GM19240 (cell line): ENCODE results near the gene TRIM56.
"Not testable (repeated sequence)": the region's sequence is repeated elsewhere in the genome, so short reads cannot be mapped to it uniquely, and the experiment has no call there.

ENCODE experiments used
- DNase-seq: peaks from one replicate; pipeline ENCODE4 v3.0.0; 2011; ENCODE audit warnings: low spot score; ENCODE audit not compliant: insufficient read length

The TRIM56 gene, protein sequence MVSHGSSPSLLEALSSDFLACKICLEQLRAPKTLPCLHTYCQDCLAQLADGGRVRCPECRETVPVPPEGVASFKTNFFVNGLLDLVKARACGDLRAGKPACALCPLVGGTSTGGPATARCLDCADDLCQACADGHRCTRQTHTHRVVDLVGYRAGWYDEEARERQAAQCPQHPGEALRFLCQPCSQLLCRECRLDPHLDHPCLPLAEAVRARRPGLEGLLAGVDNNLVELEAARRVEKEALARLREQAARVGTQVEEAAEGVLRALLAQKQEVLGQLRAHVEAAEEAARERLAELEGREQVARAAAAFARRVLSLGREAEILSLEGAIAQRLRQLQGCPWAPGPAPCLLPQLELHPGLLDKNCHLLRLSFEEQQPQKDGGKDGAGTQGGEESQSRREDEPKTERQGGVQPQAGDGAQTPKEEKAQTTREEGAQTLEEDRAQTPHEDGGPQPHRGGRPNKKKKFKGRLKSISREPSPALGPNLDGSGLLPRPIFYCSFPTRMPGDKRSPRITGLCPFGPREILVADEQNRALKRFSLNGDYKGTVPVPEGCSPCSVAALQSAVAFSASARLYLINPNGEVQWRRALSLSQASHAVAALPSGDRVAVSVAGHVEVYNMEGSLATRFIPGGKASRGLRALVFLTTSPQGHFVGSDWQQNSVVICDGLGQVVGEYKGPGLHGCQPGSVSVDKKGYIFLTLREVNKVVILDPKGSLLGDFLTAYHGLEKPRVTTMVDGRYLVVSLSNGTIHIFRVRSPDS

DNA sequence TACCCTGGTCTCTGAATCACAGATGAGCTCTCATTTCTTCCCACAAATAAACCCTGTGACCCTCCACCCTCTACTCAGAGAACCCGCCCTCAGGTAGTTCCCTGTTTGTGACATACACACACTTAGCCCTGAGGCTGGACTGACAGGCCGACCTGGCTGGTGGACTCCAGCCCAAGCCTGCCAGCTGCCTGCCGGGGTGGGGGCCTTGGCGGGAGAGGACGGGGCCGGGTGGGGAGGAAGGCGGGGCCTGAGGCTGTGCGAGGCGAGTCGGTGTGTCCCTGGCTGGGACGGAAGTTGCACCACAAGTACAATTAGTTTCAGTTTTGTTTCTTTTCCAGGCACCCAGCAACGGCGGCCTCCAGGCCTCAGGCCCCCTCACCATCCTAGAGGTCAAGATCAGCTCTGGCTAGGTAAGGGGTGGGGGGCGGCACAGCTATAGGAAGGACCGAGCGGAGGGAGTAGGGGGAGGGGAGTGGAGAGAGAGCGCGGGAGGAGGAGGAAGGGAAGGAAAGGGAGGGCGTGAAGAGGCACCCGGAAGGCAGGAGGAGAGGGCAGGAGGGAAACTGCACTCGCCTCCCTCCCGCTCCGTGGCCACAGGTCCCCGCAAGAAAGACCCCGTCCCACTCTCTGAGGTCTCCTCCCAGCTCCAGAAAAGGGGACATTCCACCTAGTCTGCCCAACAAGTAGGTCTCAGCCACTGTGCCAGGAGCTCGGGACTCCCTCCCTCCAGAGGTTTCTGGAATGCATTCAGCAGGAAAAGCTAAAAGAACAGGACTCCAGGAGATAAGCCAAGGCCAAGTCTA, at the start of gene TRIM56:
Gene TRIM56, plus strand, starts transcription at position 320 of the 803 bp plus-strand sequence. CDS start 1,832 bp downstream, outside the sequence.
- DNase-seq, result peak; percentile 96

DNA sequence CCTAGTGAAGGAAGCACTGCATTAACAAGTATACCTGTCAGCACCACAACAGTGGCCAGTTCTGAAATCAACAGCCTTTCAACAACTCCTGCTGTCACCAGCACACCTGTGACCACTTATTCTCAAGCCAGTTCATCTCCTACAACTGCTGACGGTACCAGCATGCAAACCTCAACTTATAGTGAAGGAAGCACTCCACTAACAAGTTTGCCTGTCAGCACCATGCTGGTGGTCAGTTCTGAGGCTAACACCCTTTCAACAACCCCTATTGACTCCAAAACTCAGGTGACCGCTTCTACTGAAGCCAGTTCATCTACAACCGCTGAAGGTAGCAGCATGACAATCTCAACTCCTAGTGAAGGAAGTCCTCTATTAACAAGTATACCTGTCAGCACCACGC, 49.3 kb upstream of the TRIM56 start:
- no peak for DNase-seq

DNA sequence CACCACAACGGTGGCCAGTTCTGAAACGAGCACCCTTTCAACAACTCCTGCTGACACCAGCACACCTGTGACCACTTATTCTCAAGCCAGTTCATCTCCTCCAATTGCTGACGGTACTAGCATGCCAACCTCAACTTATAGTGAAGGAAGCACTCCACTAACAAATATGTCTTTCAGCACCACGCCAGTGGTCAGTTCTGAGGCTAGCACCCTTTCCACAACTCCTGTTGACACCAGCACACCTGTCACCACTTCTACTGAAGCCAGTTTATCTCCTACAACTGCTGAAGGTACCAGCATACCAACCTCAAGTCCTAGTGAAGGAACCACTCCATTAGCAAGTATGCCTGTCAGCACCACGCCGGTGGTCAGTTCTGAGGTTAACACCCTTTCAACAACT, 44.0 kb upstream of the TRIM56 start:
- DNase-seq, result not testable (repeated sequence)

DNA sequence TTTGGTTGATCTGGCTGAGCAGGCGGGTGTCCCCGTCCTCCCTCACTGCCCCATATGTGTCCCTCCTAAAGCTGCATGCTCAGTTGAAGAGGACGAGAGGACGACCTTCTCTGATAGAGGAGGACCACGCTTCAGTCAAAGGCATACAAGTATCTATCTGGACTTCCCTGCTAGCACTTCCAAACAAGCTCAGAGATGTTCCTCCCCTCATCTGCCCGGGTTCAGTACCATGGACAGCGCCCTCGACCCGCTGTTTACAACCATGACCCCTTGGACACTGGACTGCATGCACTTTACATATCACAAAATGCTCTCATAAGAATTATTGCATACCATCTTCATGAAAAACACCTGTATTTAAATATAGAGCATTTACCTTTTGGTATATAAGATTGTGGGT, 26.9 kb upstream of the TRIM56 start:
- peak; percentile 35 for DNase-seq

DNA sequence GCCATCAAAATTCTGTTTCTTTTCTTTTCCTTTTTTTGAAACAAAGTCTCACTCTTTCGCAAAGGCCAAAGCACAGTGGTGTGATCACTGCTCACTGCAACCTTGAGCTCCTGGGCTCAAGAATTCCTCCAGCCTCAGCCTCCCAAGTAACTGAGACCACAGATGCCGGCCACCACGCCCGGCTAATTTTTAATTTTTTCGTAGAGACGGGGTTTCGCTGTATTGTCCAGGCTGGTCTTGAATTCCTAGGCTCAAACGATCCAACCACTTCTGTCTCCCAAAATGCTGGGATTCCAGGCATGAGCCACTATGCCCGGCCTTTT, 25.7 kb upstream of the TRIM56 start:
- no peak for DNase-seq

DNA sequence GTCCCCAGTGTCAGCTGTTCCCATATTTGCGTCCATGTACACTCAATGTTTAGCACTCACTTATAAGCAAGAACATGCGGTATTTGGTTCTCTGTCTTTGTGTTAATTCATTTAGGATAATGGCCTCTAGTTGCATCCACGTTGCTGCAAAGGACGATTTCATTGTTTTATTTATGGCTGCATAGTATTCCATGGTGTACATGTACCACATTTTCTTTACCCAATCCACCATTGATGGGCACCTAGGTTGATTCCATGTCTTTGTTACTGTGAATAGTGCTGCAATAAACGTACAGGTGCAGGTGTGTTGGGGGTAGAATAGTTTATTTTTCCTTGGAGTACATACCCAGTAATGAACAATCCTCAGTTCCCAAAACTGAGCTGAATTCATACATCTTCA, 24.3 kb upstream of the TRIM56 start:
- DNase-seq, result no peak

DNA sequence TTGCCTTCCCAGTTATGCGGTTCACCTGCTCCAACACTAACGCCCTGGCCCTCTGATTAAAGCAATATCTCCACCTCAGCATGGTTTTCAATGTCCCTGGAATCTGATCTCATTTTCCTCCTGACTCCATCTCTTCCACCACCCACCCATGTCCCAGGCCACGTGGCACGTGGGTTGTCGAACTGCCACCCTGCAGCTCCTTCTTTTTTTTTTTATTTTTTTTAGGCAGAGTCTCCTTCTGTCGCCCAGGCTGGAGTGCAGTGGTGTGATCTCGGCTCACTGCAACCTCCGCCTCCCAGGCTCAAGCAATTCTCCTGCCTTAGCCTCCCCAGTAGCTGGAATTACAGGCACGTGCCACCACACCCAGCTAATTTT, 21.1 kb upstream of the TRIM56 start:
- not testable (repeated sequence) for DNase-seq

DNA sequence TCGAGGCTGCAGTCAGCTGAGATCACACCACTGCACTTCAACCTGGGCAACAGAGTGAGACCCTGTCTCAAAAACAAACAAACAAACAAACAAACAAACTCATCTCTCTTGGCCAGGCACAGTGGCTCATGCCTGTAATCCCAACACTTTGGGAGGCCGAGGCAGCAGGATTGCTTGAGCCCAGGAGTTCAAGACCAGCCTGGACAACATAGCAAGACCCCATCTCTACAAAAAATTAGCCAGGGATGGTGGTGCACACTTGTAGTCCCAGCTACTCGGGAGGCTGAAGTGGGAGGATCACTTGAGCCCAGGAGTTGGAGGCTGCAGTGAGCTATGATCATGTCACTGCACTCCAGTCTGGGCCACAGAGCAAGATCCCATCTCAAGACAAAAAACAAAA, 20.1 kb upstream of the TRIM56 start:
- DNase-seq, result not testable (repeated sequence)

DNA sequence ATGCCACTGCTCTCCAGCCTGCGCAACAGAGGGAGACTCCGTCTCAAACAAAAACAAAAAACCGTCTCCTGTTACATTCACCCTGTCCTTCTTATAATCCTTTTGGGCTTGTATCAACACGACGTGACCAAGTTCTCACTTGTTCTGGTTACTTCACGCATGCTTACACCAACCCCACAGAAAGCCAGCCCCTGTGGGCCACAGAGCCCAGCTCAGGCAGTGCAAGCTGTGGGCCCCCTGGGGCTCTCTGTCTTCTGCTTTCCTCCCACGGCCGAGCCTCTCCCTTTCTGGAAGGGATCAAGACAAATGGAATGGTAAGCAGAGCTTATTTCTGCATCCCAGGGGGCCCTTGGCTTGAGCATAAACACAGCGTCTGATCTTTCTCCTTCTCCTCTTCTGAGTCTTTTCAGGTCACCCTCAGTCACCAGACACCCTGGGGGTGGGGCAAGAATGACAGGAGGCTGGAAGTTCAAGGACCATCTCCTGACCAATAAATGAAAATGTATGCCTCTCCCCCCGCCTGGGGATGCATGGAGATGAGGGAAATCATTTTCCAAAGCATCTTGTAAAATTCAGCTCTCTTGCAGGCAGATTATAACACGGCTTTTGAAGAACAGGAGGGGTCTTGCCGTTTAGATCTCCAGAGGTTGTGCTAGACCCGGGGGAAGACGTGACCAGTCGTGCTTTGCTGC, 19.0 kb upstream of the TRIM56 start:
- DNase-seq, result no peak

DNA sequence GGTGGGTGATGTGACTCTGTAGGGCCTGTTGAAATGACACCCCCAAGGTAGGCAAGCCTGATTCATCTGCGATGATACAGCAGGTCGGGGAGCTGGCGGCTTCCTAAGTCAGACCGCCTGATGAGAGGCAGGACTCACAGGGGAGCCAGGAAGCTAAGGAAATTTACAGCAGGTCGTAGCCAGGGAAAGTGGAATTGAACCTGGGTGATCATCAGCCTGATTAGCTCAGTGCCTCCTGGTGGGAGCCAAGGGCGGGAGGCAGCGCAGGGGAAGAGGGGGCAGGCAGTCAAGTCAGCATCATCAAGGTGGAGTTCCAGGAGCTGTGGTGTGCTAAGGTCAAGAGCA, 18.5 kb upstream of the TRIM56 start:
- DNase-seq, result no peak

DNA sequence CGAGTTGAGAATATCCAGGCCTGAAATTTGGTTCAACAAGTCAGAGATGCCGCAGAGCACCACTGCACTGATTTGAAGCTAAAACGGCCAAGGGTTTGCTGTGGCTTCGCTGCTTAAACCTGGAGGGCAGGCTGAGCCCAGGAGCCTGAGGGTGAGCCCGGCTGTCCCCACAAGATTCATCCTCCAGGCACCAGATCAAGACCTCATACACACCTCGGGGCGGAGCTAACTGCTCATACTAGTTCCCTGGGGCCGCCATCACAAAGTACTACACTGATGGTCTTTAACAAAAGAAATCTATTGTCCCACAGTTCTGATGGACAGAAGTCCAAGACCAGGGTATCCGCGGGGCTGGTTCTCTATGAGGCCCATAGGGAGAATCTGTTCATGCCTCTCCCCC, 16.9 kb upstream of the TRIM56 start:
- no peak for DNase-seq

DNA sequence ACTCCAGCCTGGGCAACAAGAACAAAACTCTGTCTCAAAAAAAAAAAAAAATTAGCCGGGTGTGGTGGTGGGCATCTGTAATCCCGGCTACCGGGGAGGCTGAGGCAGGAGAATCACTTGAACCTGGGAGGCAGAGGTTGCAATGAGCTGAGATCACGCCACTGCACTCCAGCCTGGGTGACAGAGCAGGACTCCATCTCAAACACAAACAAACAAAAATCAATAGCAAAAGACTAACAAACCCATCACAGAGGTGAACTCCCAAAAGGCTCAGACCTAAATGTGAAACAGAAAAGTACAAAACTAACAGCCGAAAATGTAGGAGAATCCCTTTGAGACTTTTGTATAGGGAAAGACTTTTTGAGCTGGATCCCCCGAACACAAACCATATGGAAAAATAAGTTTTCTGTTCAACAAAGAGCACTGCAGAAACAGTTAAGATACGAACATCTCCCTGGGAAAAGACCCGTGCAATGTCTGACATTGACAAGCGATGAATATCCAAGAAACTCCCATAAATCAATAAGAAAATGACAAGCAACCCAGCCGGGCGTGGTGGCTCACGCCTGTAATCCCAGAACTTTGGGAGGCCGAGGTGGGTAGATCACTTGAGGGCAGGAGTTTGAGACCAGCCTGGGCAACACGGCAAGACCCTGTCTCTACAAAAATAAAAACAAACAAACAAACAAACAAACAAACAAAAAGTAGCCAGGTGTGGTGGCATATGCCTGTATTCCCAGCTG, 13.7 kb upstream of the TRIM56 start:
- not testable (repeated sequence) for DNase-seq

DNA sequence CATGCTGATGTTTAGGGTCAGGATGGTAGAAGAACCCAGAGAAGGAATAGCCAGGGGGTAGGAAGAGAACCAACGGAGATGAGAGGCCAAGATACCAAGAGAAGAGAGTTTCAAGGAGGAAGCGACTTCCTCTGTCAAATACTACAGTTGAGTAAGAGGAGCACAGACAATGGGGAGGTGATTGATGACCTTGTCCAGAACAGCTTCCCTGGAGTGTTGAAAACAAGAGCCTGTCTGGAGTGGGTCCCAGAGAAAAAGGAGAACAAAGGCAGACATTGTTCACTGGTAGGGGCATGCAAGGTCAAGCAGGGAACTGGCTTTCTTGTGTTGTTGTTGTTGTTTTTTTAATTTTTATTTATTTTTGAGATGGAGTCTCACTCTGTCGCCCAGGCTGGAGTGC, 9.6 kb upstream of the TRIM56 start:
- DNase-seq, result no peak

DNA sequence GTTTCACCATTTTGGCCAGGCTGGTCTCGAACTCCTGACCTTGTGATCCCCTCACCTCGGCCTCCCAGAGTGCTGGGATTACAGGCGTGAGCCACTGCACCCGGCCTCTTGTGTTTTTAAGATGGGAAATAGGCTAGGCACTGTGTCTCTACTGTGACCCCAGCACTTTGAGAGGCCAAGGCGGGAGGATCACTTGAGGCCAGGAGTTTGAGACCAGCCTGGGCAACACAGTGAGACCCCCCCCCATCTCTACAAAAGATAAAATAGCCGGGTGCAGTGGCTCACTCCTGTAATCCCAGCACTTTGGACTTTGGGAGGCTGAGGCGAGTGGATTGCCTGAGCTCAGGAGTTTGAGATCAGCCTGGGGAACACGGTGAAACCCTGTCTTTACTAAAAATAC, 9.1 kb upstream of the TRIM56 start:
- not testable (repeated sequence) for DNase-seq

DNA sequence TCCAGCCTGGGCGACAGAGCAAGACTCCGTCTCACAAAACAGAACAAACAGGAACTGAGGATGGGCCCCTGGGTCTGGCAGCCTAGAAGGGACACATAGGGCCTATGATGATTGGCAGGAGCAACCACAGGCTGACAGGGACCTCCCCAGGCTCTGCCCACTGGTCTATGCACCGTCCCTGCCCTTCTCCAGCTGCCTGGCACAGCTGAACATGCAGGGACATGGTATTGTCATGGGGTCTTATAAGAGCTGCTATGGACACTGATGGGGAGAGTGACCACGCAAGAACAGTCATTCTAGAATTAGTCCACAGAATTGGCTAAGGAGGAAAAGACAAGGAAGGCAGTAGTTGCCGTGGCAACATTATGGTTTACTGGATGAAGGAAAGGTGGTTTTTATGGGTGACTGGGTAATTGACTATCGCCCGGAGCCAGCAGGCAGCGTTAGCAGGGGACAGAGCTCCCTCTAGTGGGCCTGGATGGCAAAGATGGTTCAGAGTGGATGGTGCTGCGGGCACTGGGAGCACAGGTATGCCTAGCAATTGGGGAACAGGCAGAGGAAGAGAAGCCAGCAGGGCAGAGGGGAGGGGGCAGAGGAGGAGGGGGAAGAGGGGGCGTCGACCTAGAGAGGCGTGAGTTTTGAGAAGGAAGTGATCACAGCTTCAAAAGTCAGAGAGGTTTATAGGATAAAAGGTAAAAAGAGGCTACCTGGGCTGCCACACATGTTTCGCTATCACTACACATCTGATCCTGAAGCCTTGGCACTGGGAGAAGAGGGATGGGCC, 7.8 kb upstream of the TRIM56 start:
- peak; percentile 79 for DNase-seq

DNA sequence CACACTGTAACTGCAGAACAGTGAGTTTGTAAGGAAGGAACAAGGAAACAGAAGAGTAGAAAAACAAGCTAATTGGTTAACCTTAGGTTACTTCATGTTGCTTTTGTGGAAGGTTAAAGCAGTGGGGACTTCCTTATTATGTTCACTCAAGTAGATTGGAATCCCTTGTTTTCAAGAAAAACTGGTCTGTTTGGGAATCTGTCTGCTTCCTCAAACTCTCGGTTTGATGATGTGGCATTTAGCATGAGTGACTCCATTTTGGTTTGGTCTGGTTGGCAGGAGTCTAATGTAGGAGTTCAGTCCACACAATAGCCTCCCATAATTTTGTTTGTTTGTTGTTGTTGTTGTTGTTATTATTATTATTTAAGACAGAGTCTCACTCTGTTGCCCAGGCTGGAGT, 3.8 kb upstream of the TRIM56 start:
- no peak for DNase-seq

DNA sequence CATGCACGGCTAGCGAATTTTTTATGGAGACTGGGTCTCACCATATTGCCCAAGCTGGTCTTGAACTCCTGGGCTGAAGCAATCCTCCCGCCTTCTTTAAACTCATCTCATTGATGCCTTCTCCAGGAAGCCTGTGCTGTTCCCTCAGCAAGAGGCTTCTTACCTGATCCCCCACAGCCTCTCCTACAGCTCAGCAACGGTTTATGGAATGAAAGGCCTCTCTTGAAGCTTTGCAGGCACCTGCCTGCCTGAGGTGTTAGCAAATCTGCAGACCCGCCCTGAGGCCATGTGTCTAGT, 468 bp upstream of the TRIM56 start:
- DNase-seq, result no peak

DNA sequence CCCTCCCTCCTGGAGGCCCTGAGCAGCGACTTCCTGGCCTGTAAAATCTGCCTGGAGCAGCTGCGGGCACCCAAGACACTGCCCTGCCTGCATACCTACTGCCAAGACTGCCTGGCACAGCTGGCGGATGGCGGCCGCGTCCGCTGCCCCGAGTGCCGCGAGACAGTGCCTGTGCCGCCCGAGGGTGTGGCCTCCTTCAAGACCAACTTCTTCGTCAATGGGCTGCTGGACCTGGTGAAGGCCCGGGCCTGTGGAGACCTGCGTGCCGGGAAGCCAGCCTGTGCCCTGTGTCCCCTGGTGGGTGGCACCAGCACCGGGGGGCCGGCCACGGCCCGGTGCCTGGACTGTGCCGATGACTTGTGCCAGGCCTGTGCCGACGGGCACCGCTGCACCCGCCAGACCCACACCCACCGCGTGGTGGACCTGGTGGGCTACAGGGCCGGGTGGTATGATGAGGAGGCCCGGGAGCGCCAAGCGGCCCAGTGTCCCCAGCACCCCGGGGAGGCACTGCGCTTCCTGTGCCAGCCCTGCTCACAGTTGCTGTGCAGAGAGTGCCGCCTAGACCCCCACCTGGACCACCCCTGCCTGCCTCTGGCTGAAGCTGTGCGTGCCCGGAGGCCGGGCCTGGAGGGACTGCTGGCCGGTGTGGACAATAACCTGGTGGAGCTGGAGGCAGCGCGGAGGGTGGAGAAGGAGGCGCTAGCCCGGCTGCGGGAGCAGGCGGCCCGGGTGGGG, 2.2 kb downstream of the TRIM56 start:
- DNase-seq, result no peak

DNA sequence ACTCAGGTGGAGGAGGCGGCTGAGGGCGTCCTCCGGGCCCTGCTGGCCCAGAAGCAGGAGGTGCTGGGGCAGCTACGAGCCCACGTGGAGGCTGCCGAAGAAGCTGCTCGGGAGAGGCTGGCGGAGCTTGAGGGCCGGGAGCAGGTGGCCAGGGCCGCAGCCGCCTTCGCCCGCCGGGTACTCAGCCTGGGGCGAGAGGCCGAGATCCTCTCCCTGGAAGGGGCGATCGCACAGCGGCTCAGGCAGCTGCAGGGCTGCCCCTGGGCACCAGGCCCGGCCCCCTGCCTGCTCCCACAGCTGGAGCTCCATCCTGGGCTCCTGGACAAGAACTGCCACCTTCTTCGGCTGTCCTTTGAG, 2.8 kb downstream of the TRIM56 start:
- no peak for DNase-seq
